GM19438 (cell line): ENCODE measurements around the gene EIF1B.

ENCODE experiments used
- ATAC-seq: cut with Tn5 transposase; IDR thresholded peaks from one replicate; pipeline ENCODE4 v1.9.1; 2021; ENCODE audit warnings: low read depth; ENCODE audit not compliant: unreplicated experiment

Gene EIF1B

DNA sequence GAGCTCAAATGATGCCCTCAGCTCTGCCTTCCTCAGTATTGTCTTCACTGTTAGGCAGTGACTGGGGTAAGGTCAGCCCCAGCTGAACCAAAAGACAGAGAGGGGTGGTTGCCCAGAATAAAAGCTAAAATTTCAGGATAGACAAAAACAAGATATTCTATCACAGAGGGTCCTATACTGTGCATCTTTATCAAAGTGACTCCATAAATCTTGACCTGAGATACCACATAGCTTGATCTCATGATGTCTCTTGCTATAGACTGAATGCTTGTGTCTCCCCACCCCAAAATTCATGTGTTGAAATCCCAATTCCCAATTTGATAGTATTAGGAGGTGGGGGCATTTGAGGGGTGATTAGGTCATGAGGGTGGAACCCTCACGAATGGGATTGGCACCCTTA is 30.4 kb downstream of the EIF1B start:
- no peak for ATAC-seq

DNA sequence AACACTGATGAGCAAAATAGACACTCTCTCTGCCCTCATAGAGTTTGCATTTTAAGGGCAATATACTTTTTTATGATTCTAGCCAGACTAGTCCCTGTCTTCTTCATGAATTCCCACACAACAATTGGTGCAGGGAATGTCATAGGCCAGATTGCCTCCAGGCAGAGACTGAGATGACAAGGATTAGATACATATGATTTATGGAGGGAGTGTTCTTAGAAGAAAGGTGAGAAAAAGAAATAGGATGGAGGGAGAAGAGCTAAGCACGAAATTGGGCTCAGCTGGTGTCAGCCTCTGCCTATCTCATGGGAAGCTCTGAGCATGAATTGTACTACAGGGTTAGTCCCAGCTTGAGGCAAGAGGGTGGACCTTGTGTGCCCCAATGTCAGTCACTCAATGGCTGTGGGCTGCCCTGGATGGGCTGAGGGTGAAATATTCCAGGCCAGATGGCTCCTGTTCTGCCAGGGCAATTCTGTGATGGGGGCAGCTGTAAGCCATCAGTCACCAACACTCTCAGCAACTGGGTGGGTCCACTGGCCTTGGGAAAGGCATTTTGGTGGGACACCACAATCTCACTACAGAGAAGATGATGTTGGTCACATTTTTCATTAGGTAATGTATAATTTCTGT is 31.1 kb downstream of the EIF1B start:
- no peak for ATAC-seq

DNA sequence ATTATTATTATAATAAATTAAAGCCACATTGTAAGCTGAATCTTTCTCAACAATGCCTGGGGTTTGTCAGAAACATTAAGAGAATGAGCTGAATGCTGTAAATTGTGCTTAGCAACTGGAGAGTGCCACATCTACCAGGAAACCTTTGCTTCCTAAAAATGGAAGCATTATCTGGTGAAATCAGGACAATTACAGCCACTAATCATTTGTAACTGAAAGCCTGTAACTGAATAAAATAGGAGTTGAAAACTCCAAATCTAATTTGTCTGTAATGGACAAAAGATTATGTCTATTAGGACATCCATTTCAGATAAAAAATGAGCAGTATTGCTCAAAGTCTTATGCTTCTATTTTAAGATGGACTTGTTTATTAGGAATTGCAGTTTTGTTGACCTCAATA is 32.2 kb downstream of the EIF1B start:
- no peak for ATAC-seq

DNA sequence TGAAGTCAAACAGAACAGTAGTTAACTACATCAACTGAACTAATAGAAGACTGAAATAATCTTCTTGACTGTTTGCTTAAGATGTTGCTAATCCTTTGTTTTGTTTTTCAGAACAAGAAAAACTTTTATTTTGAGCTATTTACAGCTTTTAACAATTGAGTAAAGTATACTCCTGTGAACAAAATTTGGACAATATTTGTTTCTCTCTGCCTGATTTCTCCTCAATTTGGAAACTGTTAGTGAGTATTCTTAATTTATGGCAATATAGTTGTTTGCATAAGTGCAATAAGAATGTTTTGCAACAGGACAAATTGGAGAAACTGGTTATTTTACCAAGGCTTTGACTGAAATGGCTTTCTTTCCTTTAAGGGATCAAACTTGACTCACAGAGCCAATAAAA is 41.0 kb downstream of the EIF1B start:
- ATAC-seq, result no peak

DNA sequence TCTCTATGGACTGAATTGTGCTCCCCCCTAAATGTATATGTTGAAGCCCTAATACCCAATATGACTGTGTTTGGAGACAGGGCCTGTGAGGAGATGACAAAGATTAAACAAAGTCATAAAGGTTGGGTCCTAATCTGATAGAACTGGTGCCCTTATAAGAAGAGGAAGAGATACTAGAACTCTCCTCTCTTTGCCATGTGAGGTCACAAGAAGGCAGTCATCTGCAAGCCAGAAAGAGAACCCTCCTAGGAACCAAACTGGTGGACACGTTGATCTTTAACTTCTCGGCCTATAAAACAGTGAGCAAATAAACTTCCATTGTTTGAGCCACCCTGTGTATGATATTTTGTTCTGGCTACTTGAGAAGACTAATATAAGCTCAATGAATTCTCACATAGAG is 45.9 kb downstream of the EIF1B start:
- ATAC-seq, result no peak

DNA sequence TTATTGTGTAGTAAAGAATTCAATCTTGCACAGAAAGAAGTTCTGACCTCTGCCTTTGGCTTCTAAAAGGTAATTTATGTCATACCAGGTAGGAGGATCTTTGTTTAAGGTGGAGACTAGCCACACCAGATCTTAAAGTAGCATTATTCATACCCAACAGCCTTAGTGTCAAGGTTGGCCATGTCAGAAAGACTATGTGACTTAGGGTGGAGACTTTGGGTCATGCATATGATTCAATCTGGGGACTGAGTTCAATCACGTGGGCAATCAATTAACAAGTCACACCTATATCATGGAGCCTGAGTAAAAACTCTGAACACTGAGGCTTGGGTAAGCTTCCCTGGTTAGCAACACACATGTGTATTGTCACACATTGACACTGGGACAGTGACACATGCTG is 48.9 kb downstream of the EIF1B start:
- no peak for ATAC-seq
